GM21737 (cell line): ENCODE data around the gene GRM8.

Experiments used
- ATAC-seq: cut with Tn5 transposase; IDR thresholded peaks from one replicate; pipeline ENCODE4 v1.9.1; 2021; ENCODE audit warnings: mild to moderate bottlenecking, moderate library complexity; ENCODE audit not compliant: unreplicated experiment

Gene GRM8

GRCh38 chr7:127035203-127035849, 217.4 kb downstream of the GRM8 start:
- ATAC-seq = no peak

GRCh38 chr7:127034186-127034806, 218.4 kb downstream of the GRM8 start:
- no peak for ATAC-seq

- ATAC-seq = no peak
Observed at GRCh38 chr7:127029823-127030222, 222.9 kb downstream of the GRM8 start.

DNA sequence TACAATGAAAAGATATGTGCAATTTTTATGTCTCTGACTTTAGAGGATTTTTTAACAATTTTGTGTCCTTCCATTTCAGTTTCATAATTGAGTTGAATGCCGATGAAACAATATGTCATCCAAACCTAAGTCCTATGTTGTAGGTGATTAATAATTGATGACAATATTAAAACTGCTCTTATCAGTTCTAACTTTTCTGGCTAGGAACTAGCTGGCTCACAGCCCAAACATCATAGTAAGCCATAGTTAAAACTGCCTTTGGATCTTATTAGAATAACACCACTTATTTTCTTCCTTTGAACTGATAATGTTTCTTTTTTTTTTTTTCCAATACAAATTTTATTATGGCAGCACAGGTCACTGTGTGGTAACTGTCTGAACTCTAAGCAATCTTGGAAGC, 230.9 kb downstream of the GRM8 start:
- no peak for ATAC-seq

- ATAC-seq = no peak
Observed at GRCh38 chr7:127021019-127021738, 231.6 kb downstream of the GRM8 start.

DNA sequence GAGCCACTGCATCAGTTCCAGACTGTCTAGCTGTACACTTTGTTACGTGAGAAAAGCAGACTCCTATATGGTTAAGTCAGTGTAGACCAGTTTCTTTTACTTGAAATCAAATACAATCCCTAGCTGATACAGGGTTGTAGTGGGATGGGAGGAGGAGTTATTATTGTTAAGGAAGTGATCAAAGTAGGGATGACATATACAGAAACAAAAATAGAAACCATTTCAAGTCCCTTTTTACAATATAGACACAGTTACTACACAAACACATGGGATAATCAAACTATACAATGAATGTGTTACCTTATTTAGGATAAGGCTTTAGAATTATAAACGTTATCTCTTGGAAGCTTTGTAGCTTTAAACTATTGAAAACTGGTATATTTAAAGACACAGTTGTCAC, 233.9 kb downstream of the GRM8 start:
- no peak for ATAC-seq

- ATAC-seq = no peak
Observed at GRCh38 chr7:127017196-127017595, 235.5 kb downstream of the GRM8 start.

DNA sequence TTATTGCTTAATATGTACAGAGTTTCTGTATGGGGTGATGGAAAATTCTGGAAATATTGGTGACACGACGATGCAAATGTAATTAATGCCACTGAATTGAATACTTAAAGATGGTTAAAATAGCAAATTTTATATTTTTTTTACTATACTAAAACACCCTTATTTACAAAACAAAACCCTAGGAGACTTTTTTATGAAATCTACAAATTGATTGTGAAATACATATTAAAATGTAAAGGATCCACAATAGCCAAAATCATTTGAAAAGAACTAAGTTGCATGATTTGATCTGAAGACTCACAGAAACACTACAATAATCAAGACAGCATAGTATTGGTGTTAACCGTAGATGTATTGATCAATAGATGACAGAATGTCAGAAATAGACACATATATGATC, 252.0 kb downstream of the GRM8 start:
- no peak for ATAC-seq

DNA sequence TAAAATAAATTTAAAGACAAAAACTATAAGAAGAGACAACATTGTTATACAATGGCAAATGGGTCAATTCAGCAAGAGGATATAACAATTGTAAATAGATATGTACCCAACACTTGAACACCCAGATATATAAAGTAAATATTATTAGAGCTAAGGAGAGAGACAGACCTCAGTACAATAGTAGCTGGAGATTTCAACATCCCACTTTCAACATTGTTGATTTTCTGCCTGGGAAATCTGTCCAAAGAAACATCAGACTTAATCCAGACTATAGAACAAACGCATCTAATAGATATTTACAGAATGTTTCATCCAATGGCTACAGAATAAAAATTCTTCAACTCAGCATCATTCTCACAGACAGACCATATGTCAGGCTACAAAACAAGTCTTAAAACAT, 256.1 kb downstream of the GRM8 start:
- ATAC-seq = no peak

DNA sequence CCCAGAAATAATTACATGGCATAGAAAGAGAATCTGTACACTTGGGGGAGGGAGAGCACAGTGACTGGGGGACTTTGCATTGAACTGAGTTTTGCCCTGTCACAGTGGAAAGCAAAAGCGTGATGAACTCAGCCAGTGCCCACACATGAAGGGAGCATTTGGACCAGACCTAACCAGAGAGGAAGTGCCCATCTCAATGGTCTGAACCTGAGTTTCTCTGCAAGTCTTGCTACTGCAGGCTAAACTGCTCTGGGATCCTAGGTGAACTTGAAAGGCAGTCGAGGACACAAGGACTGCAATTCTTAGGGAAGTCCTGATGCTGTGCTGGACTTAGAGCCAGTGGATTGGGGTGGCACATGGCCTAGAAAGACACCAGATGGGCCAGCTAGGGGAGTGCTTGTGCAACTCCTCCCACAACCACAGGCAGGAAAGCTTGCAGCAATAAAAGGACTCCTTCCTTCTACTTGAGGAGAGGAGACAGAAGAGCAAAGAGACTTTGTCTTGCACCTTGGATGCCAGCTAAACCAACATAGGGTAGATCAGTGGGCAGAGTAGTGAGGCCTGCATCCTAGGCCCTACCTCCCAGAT, 259.0 kb downstream of the GRM8 start:
- ATAC-seq = no peak

GRCh38 chr7:126988022-126988421, 264.7 kb downstream of the GRM8 start:
- no peak for ATAC-seq

DNA sequence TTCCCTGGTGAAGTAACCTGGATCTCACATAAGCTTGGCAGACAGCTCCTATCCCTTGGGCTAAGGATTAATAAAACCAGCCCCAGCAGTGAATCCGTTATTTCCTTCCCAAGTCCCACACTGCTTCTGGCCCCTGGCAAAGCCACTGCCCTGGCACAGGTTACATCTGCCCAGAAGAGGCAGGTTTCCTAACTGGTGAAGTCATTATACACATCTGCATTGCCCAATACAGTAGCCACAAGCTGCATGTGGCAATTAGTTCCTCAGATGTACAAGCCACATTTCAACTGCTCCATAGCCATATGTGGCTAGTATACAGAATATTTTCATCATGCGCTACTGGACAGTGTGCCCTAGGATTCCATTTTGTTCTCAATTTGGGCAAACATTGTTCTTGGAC, 273.0 kb downstream of the GRM8 start:
- ATAC-seq = no peak

GRCh38 chr7:126978865-126979264, 273.9 kb downstream of the GRM8 start:
- ATAC-seq = no peak

DNA sequence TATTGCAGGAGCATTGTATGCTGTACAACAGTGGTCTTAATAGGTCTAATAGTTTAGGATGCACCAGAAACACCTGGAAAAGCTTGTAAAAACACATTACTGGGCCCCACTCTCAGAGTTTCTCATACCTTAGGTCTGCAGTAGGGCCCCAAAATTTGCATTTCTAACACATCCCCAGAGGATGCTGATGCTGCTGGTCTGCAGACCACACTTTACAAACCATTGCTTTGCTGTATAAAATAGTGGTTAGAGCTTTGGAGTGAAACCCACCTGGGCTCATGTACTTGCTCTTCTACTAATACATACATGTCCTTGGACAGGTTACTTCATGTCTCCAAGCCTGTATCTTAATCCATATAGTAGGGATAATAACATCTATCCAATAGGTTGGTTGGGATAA, 279.7 kb downstream of the GRM8 start:
- no peak for ATAC-seq

GRCh38 chr7:126972571-126972970, 280.2 kb downstream of the GRM8 start:
- ATAC-seq = no peak

DNA sequence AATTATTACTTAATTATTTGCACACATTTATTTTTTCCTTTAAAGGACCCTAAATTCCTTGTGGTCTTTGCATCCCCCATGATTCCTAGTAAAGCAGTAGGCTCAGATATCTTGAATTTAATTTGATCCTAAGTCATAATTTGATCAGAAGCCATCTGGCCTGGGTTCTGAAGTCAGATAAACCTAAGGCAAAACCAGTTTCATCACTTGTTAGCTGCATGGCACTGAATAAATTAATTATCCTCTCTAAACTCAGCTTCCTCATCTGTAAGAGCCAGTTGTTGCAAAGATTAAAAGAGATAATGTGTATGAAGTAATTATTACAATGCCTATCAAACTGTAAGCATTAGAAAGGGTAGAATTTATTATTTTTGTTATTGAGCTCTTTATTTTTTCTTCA, 293.1 kb downstream of the GRM8 start:
- no peak for ATAC-seq

- no peak for ATAC-seq
Observed at GRCh38 chr7:126958367-126958766, 294.4 kb downstream of the GRM8 start.

DNA sequence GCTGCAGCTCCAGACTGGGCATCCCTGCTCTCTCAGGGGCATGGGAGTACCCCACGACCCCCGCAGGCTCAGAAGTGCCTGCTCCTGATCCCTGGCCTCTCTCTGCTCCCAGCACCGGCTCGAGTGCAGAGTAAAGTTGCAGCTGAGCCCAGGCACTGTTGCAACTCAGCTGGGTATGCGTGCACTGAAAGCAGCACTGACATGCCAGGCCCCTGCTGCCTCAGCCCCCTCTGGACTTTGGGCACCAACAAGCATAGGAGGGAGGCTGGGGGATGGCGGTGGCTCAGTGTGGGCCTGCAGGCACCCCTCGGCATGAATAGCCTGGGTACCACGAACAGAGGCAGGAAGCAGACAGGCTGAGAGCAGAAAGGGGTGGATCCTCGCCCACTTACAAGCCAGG, 295.3 kb downstream of the GRM8 start:
- no peak for ATAC-seq

DNA sequence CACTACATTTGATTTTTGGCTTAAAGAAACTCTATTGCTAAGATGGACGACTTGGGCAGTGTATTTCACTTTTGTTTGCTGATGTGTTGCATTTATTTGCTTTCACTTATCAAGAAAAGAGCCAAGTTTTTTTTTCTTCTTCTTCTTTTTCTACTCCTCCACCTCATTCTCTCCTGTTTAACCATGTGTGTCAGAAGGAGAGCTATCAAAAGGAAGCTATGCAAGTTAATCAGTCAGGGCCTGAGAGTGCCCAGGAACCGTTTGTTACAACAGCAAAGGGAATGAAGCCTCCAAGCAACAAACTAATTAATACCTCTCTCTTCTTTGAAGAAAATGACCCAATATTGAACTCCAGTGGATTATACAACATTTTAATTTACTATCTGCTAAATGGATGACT, 299.3 kb downstream of the GRM8 start:
- ATAC-seq = no peak

- ATAC-seq = no peak
Observed at GRCh38 chr7:126948664-126949063, 304.1 kb downstream of the GRM8 start.

- ATAC-seq = no peak
Observed at GRCh38 chr7:126940723-126941307, 311.9 kb downstream of the GRM8 start.

DNA sequence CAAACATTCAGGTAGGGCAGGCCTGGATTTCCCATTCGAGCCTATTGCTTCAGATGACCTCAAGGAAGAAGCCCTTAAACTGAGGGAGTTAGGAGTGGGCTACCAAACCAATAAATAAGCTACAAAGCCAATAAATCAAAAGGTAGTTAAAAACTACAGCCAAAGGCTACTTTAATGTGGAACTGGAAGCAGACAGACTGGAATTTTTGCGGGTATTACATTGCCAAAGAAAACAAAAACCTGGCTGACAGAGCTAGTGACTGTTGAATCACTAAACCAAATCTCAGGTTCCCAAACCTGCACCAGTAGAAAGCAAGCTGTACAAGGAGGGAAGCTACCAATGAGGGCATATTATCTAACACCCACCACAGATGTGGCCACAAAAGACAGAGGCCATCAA, 315.6 kb downstream of the GRM8 start:
- ATAC-seq = no peak
